Tibial nerve (tissue), 3 donors: Measurements from ENCODE around the gene VANGL1.

Experiments used
- POLR2A ChIP-seq, 2 donors: fragments of 450-650 bp; IDR thresholded peaks; one replicate each; pipeline ENCODE4 v1.6.1; 2017; ENCODE audit warnings: antibody characterized with exemption in 2 of 2, mild to moderate bottlenecking in 2 of 2, moderate library complexity in 2 of 2
- TF ChIP-seq, protein P1 (sequence below), 5 experiments: fragments of 200-600 bp in 3 of 5; fragments of 450-650 bp in 2 of 5; sonication (generic) in 3 of 5; IDR thresholded peaks; one replicate each; pipeline ENCODE4 v1.5.1; 2016 to 2019; ENCODE audit warnings: antibody characterized with exemption in 5 of 5, mild to moderate bottlenecking in 3 of 5, moderate library complexity in 2 of 5

GRCh38 chr1:115656461-115657077 is 14.8 kb downstream of the VANGL1 start:
- TF ChIP-seq, protein P1, sequence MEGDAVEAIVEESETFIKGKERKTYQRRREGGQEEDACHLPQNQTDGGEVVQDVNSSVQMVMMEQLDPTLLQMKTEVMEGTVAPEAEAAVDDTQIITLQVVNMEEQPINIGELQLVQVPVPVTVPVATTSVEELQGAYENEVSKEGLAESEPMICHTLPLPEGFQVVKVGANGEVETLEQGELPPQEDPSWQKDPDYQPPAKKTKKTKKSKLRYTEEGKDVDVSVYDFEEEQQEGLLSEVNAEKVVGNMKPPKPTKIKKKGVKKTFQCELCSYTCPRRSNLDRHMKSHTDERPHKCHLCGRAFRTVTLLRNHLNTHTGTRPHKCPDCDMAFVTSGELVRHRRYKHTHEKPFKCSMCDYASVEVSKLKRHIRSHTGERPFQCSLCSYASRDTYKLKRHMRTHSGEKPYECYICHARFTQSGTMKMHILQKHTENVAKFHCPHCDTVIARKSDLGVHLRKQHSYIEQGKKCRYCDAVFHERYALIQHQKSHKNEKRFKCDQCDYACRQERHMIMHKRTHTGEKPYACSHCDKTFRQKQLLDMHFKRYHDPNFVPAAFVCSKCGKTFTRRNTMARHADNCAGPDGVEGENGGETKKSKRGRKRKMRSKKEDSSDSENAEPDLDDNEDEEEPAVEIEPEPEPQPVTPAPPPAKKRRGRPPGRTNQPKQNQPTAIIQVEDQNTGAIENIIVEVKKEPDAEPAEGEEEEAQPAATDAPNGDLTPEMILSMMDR (IDR thresholded peaks at IDR 0.05), result no peak
- TF ChIP-seq POLR2A (IDR thresholded peaks at IDR 0.05), result no peak
